Fibroblast of pulmonary artery (primary cell): ENCODE measurements around the gene DLGAP4.

Source experiments
- DNase-seq: peaks from one replicate; pipeline ENCODE4 v3.0.0-alpha.2; 2010; ENCODE audit warnings: low read depth
- H3K4me3 ChIP-seq: replicated peaks from 2 replicates; pipeline ENCODE4 v1.5.1; 2011; ENCODE audit warnings: low read depth, mild to moderate bottlenecking, control low read depth, low read length, moderate library complexity
- CTCF ChIP-seq: IDR thresholded peaks from 2 replicates; pipeline ENCODE4 v1.5.1; 2011; ENCODE audit warnings: mild to moderate bottlenecking, control low read depth, low read length, inconsistent platforms; ENCODE audit errors: missing control alignments

DLGAP4 gene

DNA sequence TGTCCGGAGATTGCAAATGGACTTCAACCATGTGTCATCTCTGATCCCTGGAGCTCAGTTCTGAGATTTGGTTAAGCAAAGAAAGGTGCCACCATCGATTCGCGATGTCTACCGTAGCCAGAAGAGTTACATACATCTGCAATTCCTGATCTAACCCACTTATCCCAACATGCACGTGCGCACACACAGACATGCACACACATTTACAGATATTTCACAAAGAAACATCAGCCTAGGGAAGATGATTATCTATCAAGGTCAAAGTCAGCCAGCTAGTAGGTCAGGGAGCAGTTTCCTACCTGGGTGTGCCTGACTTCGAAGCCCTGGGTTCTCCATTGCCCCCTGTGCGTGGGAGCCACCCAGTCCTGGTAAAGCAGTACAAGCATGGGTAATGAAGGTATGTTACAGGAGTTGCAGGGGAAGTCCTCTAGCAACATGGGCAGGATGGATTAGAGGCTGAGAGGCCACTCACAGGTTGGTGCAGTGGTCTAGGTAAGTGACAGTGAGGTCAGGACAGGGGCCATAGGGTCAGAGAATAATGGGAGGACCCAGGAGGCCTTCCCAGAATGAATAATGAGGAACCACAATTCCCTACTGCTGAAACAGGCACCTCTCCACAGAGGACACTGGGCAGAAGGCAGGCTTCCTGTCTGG, 150.0 kb downstream of the DLGAP4 start:
- TF ChIP-seq CTCF = no peak
- H3K4me3 ChIP-seq = no peak overlapping the region
- DNase-seq = no peak

- DNase-seq = peak; percentile 91
- H3K4me3 ChIP-seq = peak overlapping the region; percentile 91
- no peak for TF ChIP-seq CTCF
Observed at GRCh38 chr20:36460648-36461599, 154.8 kb downstream of the DLGAP4 start.

- peak; percentile 48 for DNase-seq
- TF ChIP-seq CTCF = no peak
- peak overlapping the region; percentile 91 for H3K4me3 ChIP-seq
Observed at GRCh38 chr20:36461600-36462439, 155.7 kb downstream of the DLGAP4 start.

DNA sequence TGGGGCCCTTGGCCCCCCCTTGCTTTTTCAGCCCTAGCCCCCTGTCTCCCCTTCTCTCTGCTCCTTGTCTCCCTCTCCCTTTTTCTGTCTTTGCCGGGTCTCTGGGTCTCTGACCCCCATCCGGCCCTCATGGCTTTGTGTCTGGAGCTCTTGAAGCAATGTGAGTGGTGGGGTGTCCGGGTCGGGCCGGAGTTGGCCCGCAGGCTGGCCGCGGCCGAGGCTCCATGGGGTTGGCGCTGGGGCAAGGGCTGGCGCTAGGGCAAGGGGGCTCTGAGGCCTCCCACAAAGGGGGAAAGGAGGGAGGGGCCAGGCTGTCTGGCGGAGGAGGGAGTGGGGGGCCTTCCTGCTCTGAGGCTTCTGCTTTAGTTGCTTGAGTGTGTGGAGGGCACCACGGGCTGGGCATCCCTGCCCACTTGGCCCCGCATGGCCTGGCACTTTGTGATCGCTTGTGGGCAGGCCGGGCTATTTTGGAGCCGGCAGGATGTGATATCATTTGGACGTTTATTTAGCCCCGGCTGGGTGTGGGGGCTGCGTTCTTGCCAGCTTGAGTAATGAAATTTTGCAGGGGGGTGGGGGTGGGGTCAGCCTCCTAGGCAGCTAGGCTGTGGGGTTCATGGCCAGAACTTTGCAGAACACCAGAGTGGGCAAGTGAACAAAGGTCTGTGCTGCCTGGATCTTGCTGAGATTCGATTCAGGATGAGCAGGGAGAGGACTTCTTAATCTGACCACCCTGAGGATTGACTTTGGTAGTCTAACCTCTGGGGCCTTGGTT, 156.5 kb downstream of the DLGAP4 start:
- peak; percentile 62 for DNase-seq

GRCh38 chr20:36463212-36464061, 157.3 kb downstream of the DLGAP4 start:
- no peak for DNase-seq
- TF ChIP-seq CTCF = no peak
- H3K4me3 ChIP-seq = peak overlapping the region; percentile 91

More for the DNA sequence above, 156.5 kb downstream of the DLGAP4 start:
- no peak for TF ChIP-seq CTCF
- peak overlapping the region; percentile 91 for H3K4me3 ChIP-seq
